HUES48 (cell line): ENCODE measurements around the gene C1orf74.

Source experiments
- H3K27ac ChIP-seq: one replicate; pipeline ENCODE4 v1.7.0; 2013; ENCODE audit warnings: low read depth, low read length, inconsistent platforms
- H3K27me3 ChIP-seq: 2 replicates; pipeline ENCODE4 v1.6.1; 2013; ENCODE audit warnings: mild to moderate bottlenecking, low read length; ENCODE audit not compliant: control insufficient read depth, insufficient read depth
- H3K36me3 ChIP-seq: 2 replicates; pipeline ENCODE4 v1.6.1; 2013; ENCODE audit warnings: low read length; ENCODE audit not compliant: control insufficient read depth, insufficient read depth
- H3K4me1 ChIP-seq: 2 replicates; pipeline ENCODE4 v1.6.1; 2013; ENCODE audit warnings: mild to moderate bottlenecking, low read length; ENCODE audit not compliant: control insufficient read depth, insufficient read depth
- H3K4me3 ChIP-seq: 2 replicates; pipeline ENCODE4 v1.5.1; 2013; ENCODE audit warnings: mild to moderate bottlenecking, low read depth, low read length
- H3K9ac ChIP-seq: 2 replicates; pipeline ENCODE4 v1.6.1; 2013; ENCODE audit warnings: mild to moderate bottlenecking, low read depth, low read length, moderate library complexity
- H3K9me3 ChIP-seq: 2 replicates; pipeline ENCODE4 v1.6.1; 2013; ENCODE audit warnings: low read length; ENCODE audit not compliant: control insufficient read depth, insufficient read depth

The C1orf74 gene

GRCh38 chr1:209742409-209743144, 41.8 kb downstream of the C1orf74 start:
- H3K4me1 ChIP-seq = no peaks in the 10 kb centered on the region
- no peak overlapping the region for H3K4me3 ChIP-seq
- H3K27me3 ChIP-seq = peaks cover 8% of the 10 kb centered on the region
- no peak overlapping the region for H3K9ac ChIP-seq
- no peaks in the 10 kb centered on the region for H3K36me3 ChIP-seq
- H3K27ac ChIP-seq = no peak overlapping the region
- no peaks in the 10 kb centered on the region for H3K9me3 ChIP-seq

- Histone ChIP-seq H3K27ac (no peak overlapping the region), H3K27me3 (peaks cover 6% of the 10 kb centered on the region)
Observed at GRCh38 chr1:209741889-209742288, 42.5 kb downstream of the C1orf74 start.

GRCh38 chr1:209741193-209741592, 43.2 kb downstream of the C1orf74 start:
- H3K27ac ChIP-seq = no peak overlapping the region
- H3K36me3 ChIP-seq = no peaks in the 10 kb centered on the region
- no peak overlapping the region for H3K9ac ChIP-seq
- no peak overlapping the region for H3K4me3 ChIP-seq
- no peaks in the 10 kb centered on the region; the same call in 1 of the 2 replicates for H3K27me3 ChIP-seq
- no peaks in the 10 kb centered on the region for H3K4me1 ChIP-seq
- no peaks in the 10 kb centered on the region for H3K9me3 ChIP-seq

More at GRCh38 chr1:209741889-209742288, 42.5 kb downstream of the C1orf74 start:
- Histone ChIP-seq H3K9ac (no peak overlapping the region), H3K36me3 (no peaks in the 10 kb centered on the region), H3K4me1 (no peaks in the 10 kb centered on the region), H3K9me3 (no peaks in the 10 kb centered on the region), H3K4me3 (no peak overlapping the region)

GRCh38 chr1:209738270-209738669, 46.1 kb downstream of the C1orf74 start:
- no peaks in the 10 kb centered on the region for H3K9me3 ChIP-seq
- no peak overlapping the region for H3K27ac ChIP-seq
- H3K4me3 ChIP-seq = no peak overlapping the region
- no peaks in the 10 kb centered on the region for H3K4me1 ChIP-seq
- no peaks in the 10 kb centered on the region; the same call in 1 of the 2 replicates for H3K27me3 ChIP-seq
- H3K9ac ChIP-seq = no peak overlapping the region
- H3K36me3 ChIP-seq = no peaks in the 10 kb centered on the region

GRCh38 chr1:209737118-209737505, 47.2 kb downstream of the C1orf74 start:
- no peaks in the 10 kb centered on the region for H3K4me1 ChIP-seq

GRCh38 chr1:209736490-209737117, 47.8 kb downstream of the C1orf74 start:
- H3K4me1 ChIP-seq = no peaks in the 10 kb centered on the region
- H3K9me3 ChIP-seq = no peaks in the 10 kb centered on the region
- no peaks in the 10 kb centered on the region; the same call in 1 of the 2 replicates for H3K27me3 ChIP-seq
- no peaks in the 10 kb centered on the region for H3K36me3 ChIP-seq
- no peak overlapping the region for H3K9ac ChIP-seq
- H3K27ac ChIP-seq = no peak overlapping the region
- H3K4me3 ChIP-seq = no peak overlapping the region

More at GRCh38 chr1:209737118-209737505, 47.2 kb downstream of the C1orf74 start:
- no peaks in the 10 kb centered on the region; the same call in 1 of the 2 replicates for H3K27me3 ChIP-seq
- H3K36me3 ChIP-seq = no peaks in the 10 kb centered on the region
- no peak overlapping the region for H3K4me3 ChIP-seq
- H3K9ac ChIP-seq = no peak overlapping the region
- H3K27ac ChIP-seq = no peak overlapping the region
- no peaks in the 10 kb centered on the region for H3K9me3 ChIP-seq

GRCh38 chr1:209733409-209734192, 50.8 kb downstream of the C1orf74 start:
- Histone ChIP-seq H3K9ac (no peak overlapping the region), H3K36me3 (no peaks in the 10 kb centered on the region), H3K9me3 (no peaks in the 10 kb centered on the region), H3K27me3 (no peaks in the 10 kb centered on the region; the same call in 1 of the 2 replicates), H3K4me1 (no peaks in the 10 kb centered on the region), H3K27ac (no peak overlapping the region), H3K4me3 (no peak overlapping the region)

- Histone ChIP-seq H3K4me3 (no peak overlapping the region), H3K9ac (no peak overlapping the region), H3K36me3 (no peaks in the 10 kb centered on the region), H3K4me1 (no peaks in the 10 kb centered on the region), H3K9me3 (no peaks in the 10 kb centered on the region), H3K27ac (no peak overlapping the region), H3K27me3 (no peaks in the 10 kb centered on the region; the same call in 1 of the 2 replicates)
Observed at GRCh38 chr1:209732725-209733124, 51.6 kb downstream of the C1orf74 start.

- Histone ChIP-seq H3K27me3 (no peaks in the 10 kb centered on the region), H3K4me1 (no peaks in the 10 kb centered on the region), H3K9me3 (no peaks in the 10 kb centered on the region), H3K4me3 (no peak overlapping the region), H3K9ac (no peak overlapping the region), H3K27ac (no peak overlapping the region), H3K36me3 (no peaks in the 10 kb centered on the region)
Observed at GRCh38 chr1:209729436-209729835, 54.9 kb downstream of the C1orf74 start.
